GM23338 (cell line): ENCODE data around the gene TMEM51. TPM values are rescaled to one million over a fixed set of nuclear protein-coding genes. Genes with fewer than 3 reads are reported as not detected.

Source experiments
- ATAC-seq: fragments of 200-7000 bp; cut with Tn5 transposase; 3 replicates; pipeline ENCODE4 v1.9.1; 2020
- DNase-seq: peaks from one replicate; pipeline ENCODE4 v3.0.0-alpha.2; 2015; ENCODE audit warnings: low spot score
- H2AFZ ChIP-seq: fragments of 200-600 bp; sonication (generic); 2 replicates; pipeline ENCODE4 v1.8.0; 2016; ENCODE audit warnings: antibody characterized with exemption, mild to moderate bottlenecking, moderate library complexity
- H3F3A ChIP-seq: fragments of 200-600 bp; sonication (generic); replicated peaks from 2 replicates; pipeline ENCODE4 v1.8.0; 2017; ENCODE audit warnings: antibody characterized with exemption, mixed run types, low read depth
- H3K27ac ChIP-seq: fragments of 200-600 bp; sonication (generic); 2 replicates; pipeline ENCODE4 v1.6.1; 2016; ENCODE audit warnings: low read depth
- H3K27me3 ChIP-seq: fragments of 200-600 bp; sonication (generic); 2 replicates; pipeline ENCODE4 v1.8.0; 2016; ENCODE audit warnings: mild to moderate bottlenecking, mixed run types, moderate library complexity; ENCODE audit not compliant: insufficient read depth
- H3K36me3 ChIP-seq: fragments of 200-600 bp; sonication (generic); 2 replicates; pipeline ENCODE4 v1.8.0; 2016; ENCODE audit warnings: mild to moderate bottlenecking; ENCODE audit not compliant: insufficient read depth
- H3K4me1 ChIP-seq: fragments of 200-600 bp; sonication (generic); 2 replicates; pipeline ENCODE4 v1.8.0; 2016; ENCODE audit warnings: mild to moderate bottlenecking, moderate library complexity; ENCODE audit not compliant: insufficient read depth
- H3K4me2 ChIP-seq: fragments of 200-600 bp; sonication (generic); 2 replicates; pipeline ENCODE4 v1.7.1; 2017; ENCODE audit warnings: mixed run types
- H3K4me3 ChIP-seq: fragments of 200-600 bp; sonication (generic); 2 replicates; pipeline ENCODE4 v1.6.1; 2016; ENCODE audit warnings: mixed run types
- H3K79me2 ChIP-seq: fragments of 200-600 bp; sonication (generic); replicated peaks from 2 replicates; pipeline ENCODE4 v1.8.0; 2017; ENCODE audit warnings: mild to moderate bottlenecking; ENCODE audit not compliant: insufficient read depth
- H3K9me2 ChIP-seq: fragments of 200-600 bp; sonication (generic); 2 replicates; pipeline ENCODE4 v1.8.0; 2017; ENCODE audit not compliant: insufficient read depth
- H4K20me1 ChIP-seq: fragments of 200-600 bp; sonication (generic); replicated peaks from 2 replicates; pipeline ENCODE4 v1.8.0; 2017; ENCODE audit warnings: mild to moderate bottlenecking; ENCODE audit not compliant: insufficient read depth
- H3K27ac Mint-ChIP-seq: 2 replicates; pipeline ENCODE4 v1.8.0; 2020; ENCODE audit warnings: inconsistent platforms, mild to moderate bottlenecking, moderate library complexity, mixed read lengths
- H3K27me3 Mint-ChIP-seq: 3 replicates; pipeline ENCODE4 v1.8.0; 2022; ENCODE audit warnings: low read depth, mild to moderate bottlenecking, moderate library complexity, mixed read lengths, inconsistent platforms; ENCODE audit not compliant: insufficient read depth, poor library complexity
- H3K36me3 Mint-ChIP-seq: 3 replicates; pipeline ENCODE4 v1.8.0; 2021; ENCODE audit warnings: low read depth, mild to moderate bottlenecking, inconsistent platforms, moderate library complexity, mixed read lengths
- H3K4me1 Mint-ChIP-seq: 3 replicates; pipeline ENCODE4 v1.8.0; 2020; ENCODE audit warnings: mild to moderate bottlenecking, inconsistent platforms, mixed read lengths
- H3K4me3 Mint-ChIP-seq: 3 replicates; pipeline ENCODE4 v1.8.0; 2021; ENCODE audit warnings: moderate library complexity, mild to moderate bottlenecking, inconsistent platforms, mixed read lengths
- H3K9me3 Mint-ChIP-seq: 3 replicates; pipeline ENCODE4 v1.8.0; 2020; ENCODE audit warnings: moderate library complexity, mild to moderate bottlenecking, inconsistent platforms, mixed read lengths
- CREB1 ChIP-seq: fragments of 250-450 bp; sonication (Bioruptor Pico); IDR thresholded peaks from 2 replicates; pipeline ENCODE4 v1.5.0; 2020; ENCODE audit warnings: low read depth, mild to moderate bottlenecking, moderate library complexity
- EZH2 ChIP-seq: fragments of 200-600 bp; sonication (generic); IDR thresholded peaks from one replicate; pipeline ENCODE4 v1.8.0; 2017; ENCODE audit warnings: antibody characterized with exemption, mild to moderate bottlenecking, low read depth; ENCODE audit not compliant: unreplicated experiment
- EZH2phosphoT487 ChIP-seq: fragments of 200-600 bp; sonication (generic); IDR thresholded peaks from one replicate; pipeline ENCODE4 v1.8.1; 2018; ENCODE audit warnings: antibody characterized with exemption; ENCODE audit not compliant: unreplicated experiment
- JUNB ChIP-seq: IDR thresholded peaks from one replicate; pipeline ENCODE4 v1.6.1; 2016; ENCODE audit warnings: antibody characterized with exemption; ENCODE audit not compliant: unreplicated experiment
- NANOG ChIP-seq: IDR thresholded peaks from 2 replicates; pipeline ENCODE4 v1.6.1; 2016; ENCODE audit warnings: antibody characterized with exemption, borderline replicate concordance
- POLR2AphosphoS5 ChIP-seq: IDR thresholded peaks from 2 replicates; pipeline ENCODE4 v1.6.1; 2016; ENCODE audit warnings: antibody characterized with exemption, low read depth
- STAT1 ChIP-seq: IDR thresholded peaks from one replicate; pipeline ENCODE4 v1.6.1; 2016; ENCODE audit warnings: antibody characterized with exemption; ENCODE audit not compliant: unreplicated experiment
- ZNF114 ChIP-seq: fragments of 250-450 bp; sonication (Bioruptor Pico); IDR thresholded peaks from 2 replicates; pipeline ENCODE4 v1.5.0; 2020; ENCODE audit warnings: mild to moderate bottlenecking, moderate library complexity
- ZNF331 ChIP-seq: fragments of 250-450 bp; sonication (Bioruptor Pico); IDR thresholded peaks from 2 replicates; pipeline ENCODE4 v1.5.0; 2020; ENCODE audit warnings: low read depth, mild to moderate bottlenecking, moderate library complexity
- polyA plus RNA-seq: library from polyadenylated mRNA; unstranded; fragments of >200 nt; fragmentation: Nextera tagmentation; extraction: Ambion mirVana; gene quantifications from 2 replicates; pipeline ENCODE4 v1.2.1, GENCODE V29; 2016
- total RNA-seq: library from RNA; depleted of rRNA; stranded (reverse); fragments of >200 nt; shearing (Covaris generic); gene quantifications from 2 replicates; pipeline ENCODE4 v1.2.3, GENCODE V29; 2014
- TF ChIP-seq, protein P1 (sequence below): IDR thresholded peaks from 2 replicates; pipeline ENCODE4 v1.6.1; 2016; ENCODE audit warnings: antibody characterized with exemption
- TF ChIP-seq, protein P2 (sequence below), 2 experiments: fragments of 200-600 bp in 1 of 2; sonication (generic) in 1 of 2; conservative IDR thresholded peaks; 2 replicates each; pipeline versions ENCODE4 v1.5.1 to v1.6.1; 2016 to 2017; ENCODE audit warnings: antibody characterized with exemption in 2 of 2, low read depth in 2 of 2, mild to moderate bottlenecking in 2 of 2, moderate library complexity in 1 of 2
- TF ChIP-seq, protein P3 (sequence below): IDR thresholded peaks from one replicate; pipeline ENCODE4 v1.6.1; 2018; ENCODE audit warnings: antibody characterized with exemption; ENCODE audit not compliant: unreplicated experiment
- TF ChIP-seq, protein P4 (sequence below): fragments of 250-450 bp; sonication (Bioruptor Pico); IDR thresholded peaks from 2 replicates; pipeline ENCODE4 v1.5.0; 2020; ENCODE audit warnings: mild to moderate bottlenecking, moderate library complexity

The TMEM51 gene
- total and polyA plus RNA-seq, 2 experiments from 2014 or later = 4.0 to 5.2 TPM

DNA sequence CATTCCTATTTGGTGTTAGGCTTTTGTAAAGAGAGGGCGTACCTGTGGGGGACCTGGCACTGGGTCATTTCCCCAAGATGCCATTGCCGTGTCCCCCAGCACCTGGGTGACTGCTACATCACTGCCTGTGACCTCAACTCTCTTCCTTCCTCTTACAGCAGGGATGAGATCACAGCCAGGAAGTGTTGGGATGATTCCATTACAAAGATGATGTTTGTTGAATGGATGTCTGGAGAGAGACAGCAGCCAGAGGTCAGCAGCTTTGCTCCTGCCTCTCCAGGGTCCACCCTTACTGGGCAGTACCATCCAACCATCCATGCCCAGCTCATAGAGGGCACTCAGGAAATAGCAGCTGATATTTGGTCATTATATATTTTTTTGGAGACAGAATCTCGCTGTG lies 35.1 kb downstream of the TMEM51 start:
- DNase-seq (no peak), ATAC-seq (no peak)
- no peak overlapping the region for H3K4me3 Mint-ChIP-seq
- H3K27ac Mint-ChIP-seq = peak overlapping the region; percentile 54; the same call in 1 of the 2 replicates
- Histone ChIP-seq H3K27ac (no peak overlapping the region), H3K4me1 (peaks cover 27% of the 10 kb centered on the region), H3K36me3 (no peaks in the 10 kb centered on the region), H3F3A (no peaks in the 10 kb centered on the region), H3K4me2 (no peak overlapping the region), H3K4me3 (no peak overlapping the region), H4K20me1 (no peaks in the 10 kb centered on the region; the same call in 1 of the 2 replicates), H3K9me2 (no peaks in the 10 kb centered on the region; the same call in 1 of the 2 replicates), H3K27me3 (no peaks in the 10 kb centered on the region), H2AFZ (no peak overlapping the region), H3K79me2 (no peaks in the 10 kb centered on the region; the same call in none of the 2 replicates)
- H3K4me1 Mint-ChIP-seq = peaks cover 50% of the 10 kb centered on the region
- H3K27me3 Mint-ChIP-seq = peaks cover 10% of the 10 kb centered on the region
- H3K9me3 Mint-ChIP-seq = no peaks in the 10 kb centered on the region
- TF ChIP-seq CREB1 (CRISPR knock-in tag) = no peak
- TF ChIP-seq, protein P1, sequence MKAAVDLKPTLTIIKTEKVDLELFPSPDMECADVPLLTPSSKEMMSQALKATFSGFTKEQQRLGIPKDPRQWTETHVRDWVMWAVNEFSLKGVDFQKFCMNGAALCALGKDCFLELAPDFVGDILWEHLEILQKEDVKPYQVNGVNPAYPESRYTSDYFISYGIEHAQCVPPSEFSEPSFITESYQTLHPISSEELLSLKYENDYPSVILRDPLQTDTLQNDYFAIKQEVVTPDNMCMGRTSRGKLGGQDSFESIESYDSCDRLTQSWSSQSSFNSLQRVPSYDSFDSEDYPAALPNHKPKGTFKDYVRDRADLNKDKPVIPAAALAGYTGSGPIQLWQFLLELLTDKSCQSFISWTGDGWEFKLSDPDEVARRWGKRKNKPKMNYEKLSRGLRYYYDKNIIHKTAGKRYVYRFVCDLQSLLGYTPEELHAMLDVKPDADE = no peak
- no peak for TF ChIP-seq ZNF331 (CRISPR knock-in tag)
- TF ChIP-seq ZNF114 (CRISPR knock-in tag) = no peak
- no peak for TF ChIP-seq NANOG
- no peak for TF ChIP-seq STAT1
- no peak for TF ChIP-seq EZH2
- TF ChIP-seq, protein P2, sequence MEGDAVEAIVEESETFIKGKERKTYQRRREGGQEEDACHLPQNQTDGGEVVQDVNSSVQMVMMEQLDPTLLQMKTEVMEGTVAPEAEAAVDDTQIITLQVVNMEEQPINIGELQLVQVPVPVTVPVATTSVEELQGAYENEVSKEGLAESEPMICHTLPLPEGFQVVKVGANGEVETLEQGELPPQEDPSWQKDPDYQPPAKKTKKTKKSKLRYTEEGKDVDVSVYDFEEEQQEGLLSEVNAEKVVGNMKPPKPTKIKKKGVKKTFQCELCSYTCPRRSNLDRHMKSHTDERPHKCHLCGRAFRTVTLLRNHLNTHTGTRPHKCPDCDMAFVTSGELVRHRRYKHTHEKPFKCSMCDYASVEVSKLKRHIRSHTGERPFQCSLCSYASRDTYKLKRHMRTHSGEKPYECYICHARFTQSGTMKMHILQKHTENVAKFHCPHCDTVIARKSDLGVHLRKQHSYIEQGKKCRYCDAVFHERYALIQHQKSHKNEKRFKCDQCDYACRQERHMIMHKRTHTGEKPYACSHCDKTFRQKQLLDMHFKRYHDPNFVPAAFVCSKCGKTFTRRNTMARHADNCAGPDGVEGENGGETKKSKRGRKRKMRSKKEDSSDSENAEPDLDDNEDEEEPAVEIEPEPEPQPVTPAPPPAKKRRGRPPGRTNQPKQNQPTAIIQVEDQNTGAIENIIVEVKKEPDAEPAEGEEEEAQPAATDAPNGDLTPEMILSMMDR (conservative IDR thresholded peaks at IDR 0.05; ENCODE audit: low read depth in 2 of 2) = no peak
- no peak for TF ChIP-seq EZH2phosphoT487
- TF ChIP-seq, protein P3, sequence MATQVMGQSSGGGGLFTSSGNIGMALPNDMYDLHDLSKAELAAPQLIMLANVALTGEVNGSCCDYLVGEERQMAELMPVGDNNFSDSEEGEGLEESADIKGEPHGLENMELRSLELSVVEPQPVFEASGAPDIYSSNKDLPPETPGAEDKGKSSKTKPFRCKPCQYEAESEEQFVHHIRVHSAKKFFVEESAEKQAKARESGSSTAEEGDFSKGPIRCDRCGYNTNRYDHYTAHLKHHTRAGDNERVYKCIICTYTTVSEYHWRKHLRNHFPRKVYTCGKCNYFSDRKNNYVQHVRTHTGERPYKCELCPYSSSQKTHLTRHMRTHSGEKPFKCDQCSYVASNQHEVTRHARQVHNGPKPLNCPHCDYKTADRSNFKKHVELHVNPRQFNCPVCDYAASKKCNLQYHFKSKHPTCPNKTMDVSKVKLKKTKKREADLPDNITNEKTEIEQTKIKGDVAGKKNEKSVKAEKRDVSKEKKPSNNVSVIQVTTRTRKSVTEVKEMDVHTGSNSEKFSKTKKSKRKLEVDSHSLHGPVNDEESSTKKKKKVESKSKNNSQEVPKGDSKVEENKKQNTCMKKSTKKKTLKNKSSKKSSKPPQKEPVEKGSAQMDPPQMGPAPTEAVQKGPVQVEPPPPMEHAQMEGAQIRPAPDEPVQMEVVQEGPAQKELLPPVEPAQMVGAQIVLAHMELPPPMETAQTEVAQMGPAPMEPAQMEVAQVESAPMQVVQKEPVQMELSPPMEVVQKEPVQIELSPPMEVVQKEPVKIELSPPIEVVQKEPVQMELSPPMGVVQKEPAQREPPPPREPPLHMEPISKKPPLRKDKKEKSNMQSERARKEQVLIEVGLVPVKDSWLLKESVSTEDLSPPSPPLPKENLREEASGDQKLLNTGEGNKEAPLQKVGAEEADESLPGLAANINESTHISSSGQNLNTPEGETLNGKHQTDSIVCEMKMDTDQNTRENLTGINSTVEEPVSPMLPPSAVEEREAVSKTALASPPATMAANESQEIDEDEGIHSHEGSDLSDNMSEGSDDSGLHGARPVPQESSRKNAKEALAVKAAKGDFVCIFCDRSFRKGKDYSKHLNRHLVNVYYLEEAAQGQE = no peak
- TF ChIP-seq, protein P4, sequence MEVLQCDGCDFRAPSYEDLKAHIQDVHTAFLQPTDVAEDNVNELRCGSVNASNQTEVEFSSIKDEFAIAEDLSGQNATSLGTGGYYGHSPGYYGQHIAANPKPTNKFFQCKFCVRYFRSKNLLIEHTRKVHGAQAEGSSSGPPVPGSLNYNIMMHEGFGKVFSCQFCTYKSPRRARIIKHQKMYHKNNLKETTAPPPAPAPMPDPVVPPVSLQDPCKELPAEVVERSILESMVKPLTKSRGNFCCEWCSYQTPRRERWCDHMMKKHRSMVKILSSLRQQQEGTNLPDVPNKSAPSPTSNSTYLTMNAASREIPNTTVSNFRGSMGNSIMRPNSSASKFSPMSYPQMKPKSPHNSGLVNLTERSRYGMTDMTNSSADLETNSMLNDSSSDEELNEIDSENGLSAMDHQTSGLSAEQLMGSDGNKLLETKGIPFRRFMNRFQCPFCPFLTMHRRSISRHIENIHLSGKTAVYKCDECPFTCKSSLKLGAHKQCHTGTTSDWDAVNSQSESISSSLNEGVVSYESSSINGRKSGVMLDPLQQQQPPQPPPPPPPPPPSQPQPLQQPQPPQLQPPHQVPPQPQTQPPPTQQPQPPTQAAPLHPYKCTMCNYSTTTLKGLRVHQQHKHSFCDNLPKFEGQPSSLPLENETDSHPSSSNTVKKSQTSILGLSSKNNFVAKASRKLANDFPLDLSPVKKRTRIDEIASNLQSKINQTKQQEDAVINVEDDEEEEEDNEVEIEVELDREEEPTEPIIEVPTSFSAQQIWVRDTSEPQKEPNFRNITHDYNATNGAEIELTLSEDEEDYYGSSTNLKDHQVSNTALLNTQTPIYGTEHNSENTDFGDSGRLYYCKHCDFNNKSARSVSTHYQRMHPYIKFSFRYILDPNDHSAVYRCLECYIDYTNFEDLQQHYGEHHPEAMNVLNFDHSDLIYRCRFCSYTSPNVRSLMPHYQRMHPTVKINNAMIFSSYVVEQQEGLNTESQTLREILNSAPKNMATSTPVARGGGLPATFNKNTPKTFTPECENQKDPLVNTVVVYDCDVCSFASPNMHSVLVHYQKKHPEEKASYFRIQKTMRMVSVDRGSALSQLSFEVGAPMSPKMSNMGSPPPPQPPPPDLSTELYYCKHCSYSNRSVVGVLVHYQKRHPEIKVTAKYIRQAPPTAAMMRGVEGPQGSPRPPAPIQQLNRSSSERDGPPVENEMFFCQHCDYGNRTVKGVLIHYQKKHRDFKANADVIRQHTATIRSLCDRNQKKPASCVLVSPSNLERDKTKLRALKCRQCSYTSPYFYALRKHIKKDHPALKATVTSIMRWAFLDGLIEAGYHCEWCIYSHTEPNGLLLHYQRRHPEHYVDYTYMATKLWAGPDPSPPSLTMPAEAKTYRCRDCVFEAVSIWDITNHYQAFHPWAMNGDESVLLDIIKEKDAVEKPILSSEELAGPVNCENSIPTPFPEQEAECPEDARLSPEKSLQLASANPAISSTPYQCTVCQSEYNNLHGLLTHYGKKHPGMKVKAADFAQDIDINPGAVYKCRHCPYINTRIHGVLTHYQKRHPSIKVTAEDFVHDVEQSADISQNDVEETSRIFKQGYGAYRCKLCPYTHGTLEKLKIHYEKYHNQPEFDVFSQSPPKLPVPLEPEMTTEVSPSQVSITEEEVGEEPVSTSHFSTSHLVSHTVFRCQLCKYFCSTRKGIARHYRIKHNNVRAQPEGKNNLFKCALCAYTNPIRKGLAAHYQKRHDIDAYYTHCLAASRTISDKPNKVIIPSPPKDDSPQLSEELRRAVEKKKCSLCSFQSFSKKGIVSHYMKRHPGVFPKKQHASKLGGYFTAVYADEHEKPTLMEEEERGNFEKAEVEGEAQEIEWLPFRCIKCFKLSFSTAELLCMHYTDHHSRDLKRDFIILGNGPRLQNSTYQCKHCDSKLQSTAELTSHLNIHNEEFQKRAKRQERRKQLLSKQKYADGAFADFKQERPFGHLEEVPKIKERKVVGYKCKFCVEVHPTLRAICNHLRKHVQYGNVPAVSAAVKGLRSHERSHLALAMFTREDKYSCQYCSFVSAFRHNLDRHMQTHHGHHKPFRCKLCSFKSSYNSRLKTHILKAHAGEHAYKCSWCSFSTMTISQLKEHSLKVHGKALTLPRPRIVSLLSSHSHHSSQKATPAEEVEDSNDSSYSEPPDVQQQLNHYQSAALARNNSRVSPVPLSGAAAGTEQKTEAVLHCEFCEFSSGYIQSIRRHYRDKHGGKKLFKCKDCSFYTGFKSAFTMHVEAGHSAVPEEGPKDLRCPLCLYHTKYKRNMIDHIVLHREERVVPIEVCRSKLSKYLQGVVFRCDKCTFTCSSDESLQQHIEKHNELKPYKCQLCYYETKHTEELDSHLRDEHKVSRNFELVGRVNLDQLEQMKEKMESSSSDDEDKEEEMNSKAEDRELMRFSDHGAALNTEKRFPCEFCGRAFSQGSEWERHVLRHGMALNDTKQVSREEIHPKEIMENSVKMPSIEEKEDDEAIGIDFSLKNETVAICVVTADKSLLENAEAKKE (CRISPR knock-in tag) = no peak
- TF ChIP-seq POLR2AphosphoS5 = no peak
- TF ChIP-seq JUNB = no peak
- H3K36me3 Mint-ChIP-seq = no peaks in the 10 kb centered on the region; the same call in 2 of the 3 replicates
